Activated CD4-positive, alpha-beta T cell treated with anti-CD3 and anti-CD28 coated beads, Interleukin-2, amount 10 ng/mL, durations not matched to agents 7 days and 5 days (primary cell): ENCODE data around the gene MYOG. TPM values are rescaled to one million over a fixed set of nuclear protein-coding genes. Genes with fewer than 3 reads are reported as not detected.

ENCODE experiments used
- CTCF ChIA-PET: fragments of 350-600 bp; sonication (Branson Sonifier 250); formaldehyde crosslinking; loops from one replicate; lab custom pipeline; 2021; ENCODE audit warnings: antibody characterized with exemption; lab: Charles Lee
- POLR2A ChIA-PET: fragments of 350-600 bp; sonication (Branson Sonifier 250); formaldehyde crosslinking; loops from one replicate; lab custom pipeline; 2021; ENCODE audit warnings: antibody characterized with exemption; lab: Charles Lee
- DNase-seq: peaks from one replicate; pipeline ENCODE4 v3.0.0-alpha.2; 2020
- H3K27ac Mint-ChIP-seq: one replicate; pipeline ENCODE4 v1.8.0; 2021; ENCODE audit warnings: mild to moderate bottlenecking, moderate library complexity, mixed read lengths
- H3K27me3 Mint-ChIP-seq: one replicate; pipeline ENCODE4 v1.8.0; 2021; ENCODE audit warnings: mixed read lengths
- H3K36me3 Mint-ChIP-seq: one replicate; pipeline ENCODE4 v1.8.0; 2021; ENCODE audit warnings: low read depth, mixed read lengths
- H3K4me1 Mint-ChIP-seq: one replicate; pipeline ENCODE4 v1.8.0; 2021; ENCODE audit warnings: mixed read lengths
- H3K4me3 Mint-ChIP-seq: one replicate; pipeline ENCODE4 v1.8.0; 2021; ENCODE audit warnings: mild to moderate bottlenecking, moderate library complexity, mixed read lengths
- H3K9me3 Mint-ChIP-seq: one replicate; pipeline ENCODE4 v1.8.0; 2021; ENCODE audit warnings: mixed read lengths
- total RNA-seq, 2 experiments: library from RNA; stranded (reverse); gene quantifications; one replicate each; pipeline ENCODE4 v1.2.3, GENCODE V29; 2021

The MYOG gene
- total RNA-seq, 2 experiments from 2014 or later, result not detected

DNA sequence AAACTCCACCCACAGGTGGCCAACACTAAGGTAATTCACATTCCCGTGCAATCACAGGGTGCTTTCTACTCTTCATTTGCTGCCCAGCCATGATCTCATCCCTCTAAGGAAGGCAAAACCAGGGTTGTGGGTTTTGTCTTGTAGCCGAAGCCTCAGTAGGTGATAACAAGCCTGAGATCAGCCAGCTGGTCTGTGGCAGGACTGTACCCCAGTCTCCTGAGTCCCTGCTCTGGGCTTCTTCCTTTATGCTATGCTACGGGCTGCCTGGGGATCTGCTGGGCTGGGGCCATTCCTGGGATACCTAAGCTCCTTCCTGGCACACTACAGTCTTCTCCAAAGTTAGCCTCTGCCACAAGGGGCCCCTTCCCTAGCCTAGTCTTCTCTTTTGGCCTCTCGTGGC is 49.7 kb downstream of the MYOG start:
- peaks cover 1% of the 10 kb centered on the region for H3K4me1 Mint-ChIP-seq
- CTCF ChIA-PET, result interaction anchor here (0.8 to 1.8 kb wide), 4 partner anchors 10 to 179 kb away, joined by 3 to 5 read pairs (median 3); partner anchors contain the start of gene PPFIA4
- DNase-seq, result no peak
- no peak overlapping the region for H3K4me3 Mint-ChIP-seq
- H3K9me3 Mint-ChIP-seq, result no peaks in the 10 kb centered on the region
- H3K27me3 Mint-ChIP-seq, result no peaks in the 10 kb centered on the region
- POLR2A ChIA-PET, result no interaction called here
- H3K27ac Mint-ChIP-seq, result no peak overlapping the region
- no peaks in the 10 kb centered on the region for H3K36me3 Mint-ChIP-seq

DNA sequence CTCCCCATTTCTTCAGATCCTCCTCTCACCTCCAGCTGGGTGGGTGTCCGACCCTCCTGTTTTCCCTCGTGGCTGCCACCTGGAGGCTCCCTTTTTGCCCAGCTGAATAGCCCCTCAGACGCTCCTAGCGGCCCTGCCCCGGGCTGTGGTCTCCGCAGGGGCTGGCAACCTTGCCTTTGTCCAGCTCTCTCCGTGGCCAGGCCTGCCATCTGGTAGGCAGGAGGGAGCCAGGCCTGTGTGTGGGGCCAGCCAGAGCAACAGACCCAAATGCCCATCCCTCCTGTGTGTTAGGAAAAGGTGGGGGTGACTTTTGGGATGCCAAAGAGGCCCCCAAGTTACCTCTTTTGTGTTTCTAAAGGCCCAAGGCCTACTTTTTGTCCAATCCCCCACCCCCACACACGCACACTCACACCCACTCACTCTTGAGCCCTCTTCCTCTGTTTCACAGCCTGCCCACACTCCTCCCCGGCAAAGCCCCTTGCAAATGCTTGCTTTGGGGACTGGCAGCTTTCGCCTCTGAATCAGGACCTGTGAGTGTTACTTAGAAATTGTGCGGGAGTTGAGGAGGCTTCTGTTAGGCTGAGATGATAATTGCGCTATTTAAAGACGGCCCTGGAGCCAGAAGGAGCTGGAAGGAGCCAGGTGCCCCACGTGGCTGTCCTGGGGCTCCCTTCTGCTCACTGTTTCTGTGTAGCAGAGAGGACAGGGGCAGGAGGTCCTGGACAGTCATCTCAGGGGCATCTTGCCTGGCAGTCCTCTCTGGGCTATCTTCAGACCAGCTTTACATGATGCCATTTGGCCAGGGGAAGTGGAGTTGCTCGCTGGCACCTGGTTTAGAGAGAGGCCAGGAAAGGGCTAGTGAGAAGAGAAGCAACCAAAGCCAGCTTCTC is 50.5 kb downstream of the MYOG start:
- Mint-ChIP-seq H3K36me3 (no peaks in the 10 kb centered on the region), H3K4me1 (peaks cover 1% of the 10 kb centered on the region), H3K4me3 (no peak overlapping the region), H3K27me3 (no peaks in the 10 kb centered on the region), H3K27ac (peak overlapping the region; percentile 54), H3K9me3 (no peaks in the 10 kb centered on the region)
- ChIA-PET POLR2A (no interaction called here), CTCF (interaction anchor here (0.6 to 1.8 kb wide), 7 partner anchors 9 to 1418 kb away, joined by 3 to 5 read pairs (median 3); partner anchors contain the start of gene PPFIA4)
- no peak for DNase-seq

DNA sequence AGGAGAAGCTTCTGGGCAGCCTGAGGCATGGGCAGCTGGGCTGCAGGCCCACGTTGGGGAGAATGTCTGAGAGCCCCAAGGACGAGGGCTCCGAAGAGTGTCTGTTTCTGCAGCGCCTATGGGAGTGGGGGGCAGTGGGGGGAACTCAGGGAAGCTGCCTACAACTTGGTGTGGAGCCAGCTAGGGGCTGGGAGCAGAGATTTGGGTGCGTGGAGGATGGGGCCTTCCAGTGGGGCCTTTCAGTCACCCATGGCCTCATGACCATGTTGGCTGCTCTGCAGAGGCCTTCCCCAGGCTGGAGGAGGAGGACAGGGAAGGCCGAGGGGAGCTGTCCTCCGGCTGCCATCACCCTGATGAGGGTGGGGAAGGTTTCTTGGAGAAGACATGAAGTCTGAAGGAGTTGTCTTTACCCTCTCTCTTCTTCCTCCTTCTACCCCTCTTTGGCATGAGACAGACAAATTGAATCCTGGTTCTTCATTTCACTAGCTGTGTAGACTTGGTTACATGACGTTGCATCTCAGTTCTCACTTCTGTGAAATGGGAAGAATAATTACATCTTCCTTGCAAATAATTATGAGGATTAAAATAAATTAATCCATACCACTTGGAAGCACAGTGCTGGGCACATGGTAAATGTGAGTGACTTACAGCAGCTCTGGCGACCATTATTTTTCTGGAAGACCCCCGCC is 51.2 kb downstream of the MYOG start:
- Mint-ChIP-seq H3K4me3 (no peak overlapping the region), H3K27ac (no peak overlapping the region), H3K27me3 (no peaks in the 10 kb centered on the region), H3K4me1 (peaks cover 1% of the 10 kb centered on the region), H3K9me3 (no peaks in the 10 kb centered on the region), H3K36me3 (no peaks in the 10 kb centered on the region)
- POLR2A ChIA-PET, result no interaction called here
- CTCF ChIA-PET, result interaction anchor here (0.6 to 1.1 kb wide), 5 partner anchors 27 to 1419 kb away, joined by 3 to 5 read pairs (median 3); no protein-coding TSS in a partner anchor
- DNase-seq, result no peak

DNA sequence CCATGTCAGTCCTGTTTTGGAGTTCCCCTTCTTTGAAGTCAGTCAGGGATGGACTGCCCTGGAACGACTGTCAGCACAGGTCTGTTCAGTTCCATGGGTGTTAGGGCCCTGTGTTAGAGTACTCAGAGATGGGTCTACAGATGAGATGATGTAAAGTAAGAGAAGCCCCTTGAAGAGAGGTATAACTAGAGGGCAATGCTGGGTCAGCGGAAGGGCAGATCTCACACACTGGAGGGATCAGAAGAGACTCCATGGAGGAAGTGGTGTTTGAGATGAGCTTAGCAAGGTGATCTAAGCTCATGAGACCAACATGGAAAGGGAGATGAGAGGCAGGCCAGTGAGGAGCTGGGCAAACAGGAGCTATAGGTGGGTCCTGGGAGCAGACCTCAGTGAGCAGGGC is 51.9 kb downstream of the MYOG start:
- ChIA-PET CTCF (interaction anchor here (0.8 kb wide), 1 partner anchor 239 kb away, joined by 3 read pairs; no protein-coding TSS in a partner anchor), POLR2A (no interaction called here)
- Mint-ChIP-seq H3K4me1 (no peaks in the 10 kb centered on the region), H3K27ac (no peak overlapping the region), H3K27me3 (no peaks in the 10 kb centered on the region), H3K9me3 (no peaks in the 10 kb centered on the region), H3K4me3 (no peak overlapping the region), H3K36me3 (no peaks in the 10 kb centered on the region)
- no peak for DNase-seq

DNA sequence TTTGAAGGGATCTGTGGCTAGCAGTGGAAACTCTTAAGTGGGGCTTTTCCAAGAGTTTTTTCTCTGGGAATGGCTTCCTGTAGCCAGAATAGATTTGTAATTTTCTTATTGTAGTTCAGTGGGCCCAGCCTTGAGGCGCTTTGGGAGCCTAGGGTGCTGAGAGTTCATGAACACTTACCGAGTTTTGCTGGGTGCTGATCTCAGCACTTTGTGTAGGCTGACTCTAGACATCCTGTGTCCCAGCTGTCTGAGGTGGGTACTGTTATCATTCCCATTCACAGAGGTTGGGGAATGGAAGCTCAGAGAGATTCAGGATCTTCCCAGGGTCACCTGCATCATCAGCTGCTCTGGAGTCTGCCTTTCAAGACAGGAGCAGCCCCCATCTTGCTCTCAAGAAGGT is 52.5 kb downstream of the MYOG start:
- Mint-ChIP-seq H3K9me3 (no peaks in the 10 kb centered on the region), H3K27me3 (no peaks in the 10 kb centered on the region), H3K4me3 (no peak overlapping the region), H3K27ac (no peak overlapping the region), H3K4me1 (peaks cover 3% of the 10 kb centered on the region), H3K36me3 (no peaks in the 10 kb centered on the region)
- CTCF ChIA-PET, result no interaction called here
- DNase-seq, result no peak
- POLR2A ChIA-PET, result no interaction called here

Other genes with a start within 250 kb of the MYOG start
- gene RABIF, start 196.9 kb downstream of the MYOG start, total RNA-seq, result 10 to 100 TPM; 13.9 to 15.7 TPM
- 10 to 100 TPM; 31.4 to 31.5 TPM for gene KLHL12, start 158.8 kb downstream of the MYOG start, total RNA-seq
- gene ADIPOR1, start 127.7 kb downstream of the MYOG start, total RNA-seq, result 10 to 100 TPM; 58.0 to 71.2 TPM
- 10 to 100 TPM; 24.0 to 24.5 TPM for gene CYB5R1, start 118.8 kb downstream of the MYOG start, total RNA-seq
- 10 to 100 TPM; 68.3 to 72.2 TPM for gene TMEM183A, start 78.6 kb downstream of the MYOG start, total RNA-seq
- 10 to 100 TPM; 13.7 to 16.1 TPM for gene PPFIA4, start 59.5 kb downstream of the MYOG start, total RNA-seq
- not detected for gene ADORA1, start 41.7 kb upstream of the MYOG start, total RNA-seq
- gene MYBPH, start 89.8 kb upstream of the MYOG start, total RNA-seq, result not detected
- gene CHI3L1, start 100.7 kb upstream of the MYOG start, total RNA-seq, result not detected
- gene CHIT1, start 143.7 kb upstream of the MYOG start, total RNA-seq, result under 1 TPM; 0.30 to 0.42 TPM
- gene BTG2, start 219.5 kb upstream of the MYOG start, total RNA-seq, result 10 to 100 TPM; 73.6 to 82.3 TPM